ENCODE data around the gene CYP26B1. TPM values are rescaled to one million over a fixed set of nuclear protein-coding genes. Genes with fewer than 3 reads are reported as not detected.

Gene CYP26B1
- total RNA-seq, 1 experiment from 2014 or later, result 1.3 TPM

DNA sequence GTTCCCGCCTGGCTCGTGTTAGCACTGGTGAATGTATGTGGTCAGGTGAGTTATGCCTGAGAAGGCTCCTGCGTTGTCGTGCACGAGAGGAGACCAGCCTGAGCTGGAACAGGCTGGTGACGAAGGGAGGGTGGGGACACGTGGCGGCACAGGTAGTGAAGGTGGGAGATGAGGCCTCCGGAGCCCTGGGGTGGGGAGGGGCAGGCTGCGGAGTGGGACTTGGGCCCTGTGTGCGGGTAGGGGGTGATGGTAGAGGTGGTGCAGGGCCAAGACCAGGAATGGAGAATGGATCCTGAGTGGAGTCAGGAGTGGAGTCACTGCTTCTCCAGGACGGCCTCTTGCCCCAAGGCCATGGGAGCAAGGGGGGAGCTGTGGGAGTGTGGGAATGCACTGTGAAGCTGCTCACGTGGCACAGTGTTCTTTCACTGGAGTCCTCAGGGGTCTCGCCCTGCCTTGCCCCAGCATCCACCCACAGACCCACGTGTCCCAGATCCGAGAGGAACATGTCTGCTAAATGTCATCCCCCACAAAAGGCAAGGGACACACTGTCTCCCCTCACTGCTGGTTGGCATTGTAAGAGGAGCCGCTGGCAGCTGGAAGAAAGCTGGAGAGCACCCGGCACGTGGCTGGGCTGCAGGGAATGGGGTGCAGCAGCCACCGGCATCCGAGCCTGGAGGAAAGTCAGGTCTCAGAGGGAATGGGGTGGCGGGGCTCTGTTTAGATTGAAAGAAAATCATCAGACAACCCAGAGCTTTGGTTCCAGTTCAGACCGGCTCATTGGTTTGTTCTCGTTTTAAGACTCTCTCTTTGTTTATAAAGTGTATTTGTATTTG lies 63.7 kb downstream of the CYP26B1 start:
- intact Hi-C loops (cut with micrococcal nuclease; ENCODE audit: unreplicated experiment), result no loop called here
- BruUV-seq (replicated peaks), result no TSS peak
- no peaks in the 10 kb centered on the region for H3K9me3 ChIP-seq (ENCODE audit: insufficient read depth, low read depth)
- no peak overlapping the region for H3K4me2 ChIP-seq
- H3K27me3 ChIP-seq (ENCODE audit: insufficient read depth, low read depth), result no peaks in the 10 kb centered on the region
- no peaks in the 10 kb centered on the region for H3F3A ChIP-seq (ENCODE audit: insufficient read depth, low read depth)
- CTCF ChIA-PET, result no interaction called here
- no peak for DNase-seq
- H3K4me1 ChIP-seq (replicated peaks; ENCODE audit: insufficient read depth), result no peaks in the 10 kb centered on the region
- POLR2A ChIA-PET (ENCODE audit: unreplicated experiment), result no interaction called here
- H4K20me1 ChIP-seq (ENCODE audit: insufficient read depth), result no peaks in the 10 kb centered on the region
- H3K4me3 ChIP-seq, result no peak overlapping the region
- TF ChIP-seq, protein P1, sequence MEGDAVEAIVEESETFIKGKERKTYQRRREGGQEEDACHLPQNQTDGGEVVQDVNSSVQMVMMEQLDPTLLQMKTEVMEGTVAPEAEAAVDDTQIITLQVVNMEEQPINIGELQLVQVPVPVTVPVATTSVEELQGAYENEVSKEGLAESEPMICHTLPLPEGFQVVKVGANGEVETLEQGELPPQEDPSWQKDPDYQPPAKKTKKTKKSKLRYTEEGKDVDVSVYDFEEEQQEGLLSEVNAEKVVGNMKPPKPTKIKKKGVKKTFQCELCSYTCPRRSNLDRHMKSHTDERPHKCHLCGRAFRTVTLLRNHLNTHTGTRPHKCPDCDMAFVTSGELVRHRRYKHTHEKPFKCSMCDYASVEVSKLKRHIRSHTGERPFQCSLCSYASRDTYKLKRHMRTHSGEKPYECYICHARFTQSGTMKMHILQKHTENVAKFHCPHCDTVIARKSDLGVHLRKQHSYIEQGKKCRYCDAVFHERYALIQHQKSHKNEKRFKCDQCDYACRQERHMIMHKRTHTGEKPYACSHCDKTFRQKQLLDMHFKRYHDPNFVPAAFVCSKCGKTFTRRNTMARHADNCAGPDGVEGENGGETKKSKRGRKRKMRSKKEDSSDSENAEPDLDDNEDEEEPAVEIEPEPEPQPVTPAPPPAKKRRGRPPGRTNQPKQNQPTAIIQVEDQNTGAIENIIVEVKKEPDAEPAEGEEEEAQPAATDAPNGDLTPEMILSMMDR (conservative IDR thresholded peaks at IDR 0.05), result no peak
- TF ChIP-seq EZH2 (IDR thresholded peaks at IDR 0.05; ENCODE audit: low read depth), result no peak
- no peak overlapping the region for H3K27ac ChIP-seq
- H3K9me2 ChIP-seq (ENCODE audit: insufficient read depth), result no peaks in the 10 kb centered on the region
- H3K36me3 ChIP-seq (ENCODE audit: low read depth), result no peaks in the 10 kb centered on the region
- no peaks in the 10 kb centered on the region for H3K79me2 ChIP-seq (ENCODE audit: low read depth)
- no peak overlapping the region for H2AFZ ChIP-seq

DNA sequence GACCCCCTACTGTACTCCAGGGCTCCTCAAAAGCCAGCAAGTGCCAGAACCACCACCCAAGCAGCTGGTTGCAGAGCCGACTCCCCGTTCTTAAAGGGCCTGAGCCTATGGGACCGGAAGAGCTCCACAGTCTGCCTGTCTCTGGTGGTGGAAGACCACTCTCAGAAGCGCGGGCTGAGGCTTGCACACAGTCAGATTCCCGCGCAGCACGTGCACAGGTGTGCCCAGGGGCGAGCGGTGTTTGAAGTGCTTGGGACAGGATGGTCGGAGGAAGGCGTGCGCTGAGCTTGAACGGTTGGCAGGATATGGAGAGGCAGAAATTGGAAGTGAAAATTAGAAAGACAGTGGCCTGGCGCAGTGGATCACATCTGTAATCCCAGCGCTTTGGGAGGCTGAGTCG lies 64.8 kb downstream of the CYP26B1 start:
- Histone ChIP-seq H4K20me1 (ENCODE audit: insufficient read depth) (no peaks in the 10 kb centered on the region), H3K4me1 (replicated peaks; ENCODE audit: insufficient read depth) (no peaks in the 10 kb centered on the region), H2AFZ (no peak overlapping the region), H3K79me2 (ENCODE audit: low read depth) (no peaks in the 10 kb centered on the region), H3K27ac (no peak overlapping the region), H3K9me3 (ENCODE audit: insufficient read depth, low read depth) (no peaks in the 10 kb centered on the region), H3K36me3 (ENCODE audit: low read depth) (no peaks in the 10 kb centered on the region), H3K4me3 (no peak overlapping the region), H3K9me2 (ENCODE audit: insufficient read depth) (no peaks in the 10 kb centered on the region), H3K4me2 (no peak overlapping the region), H3F3A (ENCODE audit: insufficient read depth, low read depth) (no peaks in the 10 kb centered on the region), H3K27me3 (ENCODE audit: insufficient read depth, low read depth) (no peaks in the 10 kb centered on the region)
- POLR2A ChIA-PET (ENCODE audit: unreplicated experiment), result no interaction called here
- BruUV-seq (replicated peaks), result no TSS peak
- CTCF ChIA-PET, result no interaction called here
- DNase-seq, result no peak
- intact Hi-C loops (cut with micrococcal nuclease; ENCODE audit: unreplicated experiment), result no loop called here
- TF ChIP-seq, protein P1 (conservative IDR thresholded peaks at IDR 0.05), result no peak
- no peak for TF ChIP-seq EZH2 (IDR thresholded peaks at IDR 0.05; ENCODE audit: low read depth)

DNA sequence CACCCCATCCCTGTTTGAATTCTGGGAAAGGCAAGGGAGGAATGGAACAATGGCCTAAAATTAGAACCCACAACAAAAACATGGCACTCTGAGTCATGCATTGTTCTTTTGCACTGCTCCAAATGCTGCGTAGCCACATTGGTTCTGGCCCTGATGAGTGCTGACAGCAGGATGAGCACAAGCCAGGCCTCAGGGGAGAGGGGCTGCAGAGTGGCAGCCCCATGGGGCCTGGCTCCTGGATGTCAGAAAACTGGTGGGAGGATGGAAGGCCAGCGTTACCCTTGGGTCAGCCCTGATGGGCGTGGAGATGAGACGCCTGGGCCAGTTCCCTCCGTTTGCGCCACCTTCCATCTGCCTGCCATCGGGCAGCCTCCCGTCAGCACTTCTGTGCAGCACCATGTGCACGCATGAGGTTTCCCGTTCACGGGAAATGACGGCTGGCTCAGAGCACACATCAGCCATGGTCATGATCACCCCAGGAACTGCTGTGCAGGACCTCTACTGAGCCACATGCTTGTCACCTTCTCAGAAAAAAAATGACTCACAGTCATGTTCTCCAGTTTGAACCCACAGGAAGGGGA lies 65.6 kb downstream of the CYP26B1 start:
- no peak for TF ChIP-seq EZH2 (IDR thresholded peaks at IDR 0.05; ENCODE audit: low read depth)
- TF ChIP-seq, protein P1 (conservative IDR thresholded peaks at IDR 0.05), result no peak
- H4K20me1 ChIP-seq (ENCODE audit: insufficient read depth), result no peaks in the 10 kb centered on the region
- intact Hi-C loops (cut with micrococcal nuclease; ENCODE audit: unreplicated experiment), result no loop called here
- H3K27me3 ChIP-seq (ENCODE audit: insufficient read depth, low read depth), result no peaks in the 10 kb centered on the region
- no peaks in the 10 kb centered on the region for H3K9me2 ChIP-seq (ENCODE audit: insufficient read depth)
- no peaks in the 10 kb centered on the region for H3F3A ChIP-seq (ENCODE audit: insufficient read depth, low read depth)
- H3K27ac ChIP-seq, result no peak overlapping the region
- POLR2A ChIA-PET (ENCODE audit: unreplicated experiment), result no interaction called here
- CTCF ChIA-PET, result no interaction called here
- no TSS peak for BruUV-seq (replicated peaks)
- H3K4me2 ChIP-seq, result no peak overlapping the region
- no peaks in the 10 kb centered on the region for H3K79me2 ChIP-seq (ENCODE audit: low read depth)
- no peak overlapping the region for H3K4me3 ChIP-seq
- H3K36me3 ChIP-seq (ENCODE audit: low read depth), result no peaks in the 10 kb centered on the region
- no peak overlapping the region for H2AFZ ChIP-seq
- no peaks in the 10 kb centered on the region for H3K9me3 ChIP-seq (ENCODE audit: insufficient read depth, low read depth)
- DNase-seq, result no peak
- no peaks in the 10 kb centered on the region for H3K4me1 ChIP-seq (replicated peaks; ENCODE audit: insufficient read depth)
